ENCODE data around the gene TXNRD1. TPM values are rescaled to one million over a fixed set of nuclear protein-coding genes. Genes with fewer than 3 reads are reported as not detected.
A peak's percentile ranks its signal among the peaks of the same experiment; 100 is the strongest.
"Not testable (repeated sequence)": the region's sequence is repeated elsewhere in the genome, so short reads cannot be mapped to it uniquely, and the experiment has no call there.

Gene TXNRD1
- total and polyA plus RNA-seq, 4 donors: 97.7 to 140 (median 117) TPM

GRCh38 chr12:104207416-104208205 lies 8.0 kb upstream of the TXNRD1 start:
- WGBS, 2 donors: 92 to 93% methylated on average over 8 of the region's 8 CpGs
- Histone ChIP-seq H3K36me3 (ENCODE audit: control insufficient read depth in 1 of 2, insufficient read depth in 2 of 2, low read length in 1 of 2) (no peaks in the 10 kb centered on the region), H3K4me3 (ENCODE audit: low read length in 2 of 2) (no peak overlapping the region), H3K4me1 (ENCODE audit: control insufficient read depth in 1 of 2, insufficient read depth in 2 of 2, low read length in 2 of 2) (no peaks in the 10 kb centered on the region), H3K27ac (ENCODE audit: low read depth in 1 of 2, low read length in 2 of 2) (no peak overlapping the region), H3K9me3 (ENCODE audit: control insufficient read depth, low read length) (no peaks in the 10 kb centered on the region), H3K27me3 (ENCODE audit: control insufficient read depth in 1 of 2, insufficient read depth in 2 of 2, low read length in 1 of 2) (no peaks in the 10 kb centered on the region)
- DNase-seq (no peak), ATAC-seq (ENCODE audit: low FRiP score) (no peak)
- intact Hi-C loops (cut with DNase I): no loop called here

- DNase-seq (no peak), ATAC-seq (ENCODE audit: low FRiP score) (no peak)
- WGBS, 2 donors: 74 to 83% methylated on average over 4 of the region's 4 CpGs
- no peaks in the 10 kb centered on the region for H3K4me1 ChIP-seq (ENCODE audit: control insufficient read depth in 1 of 2, insufficient read depth in 2 of 2, low read length in 2 of 2)
- no peaks in the 10 kb centered on the region for H3K9me3 ChIP-seq (ENCODE audit: control insufficient read depth, low read length)
- no peak overlapping the region for H3K27ac ChIP-seq (ENCODE audit: low read depth in 1 of 2, low read length in 2 of 2)
- no peaks in the 10 kb centered on the region for H3K36me3 ChIP-seq (ENCODE audit: control insufficient read depth in 1 of 2, insufficient read depth in 2 of 2, low read length in 1 of 2)
- no peaks in the 10 kb centered on the region for H3K27me3 ChIP-seq (ENCODE audit: control insufficient read depth in 1 of 2, insufficient read depth in 2 of 2, low read length in 1 of 2)
- intact Hi-C loops (cut with DNase I): loop anchor here in 1 of 2 donors (10.0 kb wide), 1 partner anchor 652 kb away; no protein-coding TSS in a partner anchor
- H3K4me3 ChIP-seq (ENCODE audit: low read length in 2 of 2): no peak overlapping the region
These were observed 3.1 kb upstream of the TXNRD1 start for GRCh38 chr12:104212516-104212915.

GRCh38 chr12:104213952-104214351 lies 1.6 kb upstream of the TXNRD1 start:
- Histone ChIP-seq H3K4me3 (ENCODE audit: low read length in 2 of 2) (no peak overlapping the region), H3K27me3 (ENCODE audit: control insufficient read depth in 1 of 2, insufficient read depth in 2 of 2, low read length in 1 of 2) (no peaks in the 10 kb centered on the region), H3K36me3 (ENCODE audit: control insufficient read depth in 1 of 2, insufficient read depth in 2 of 2, low read length in 1 of 2) (no peaks in the 10 kb centered on the region), H3K27ac (ENCODE audit: low read depth in 1 of 2, low read length in 2 of 2) (no peak overlapping the region), H3K4me1 (ENCODE audit: control insufficient read depth in 1 of 2, insufficient read depth in 2 of 2, low read length in 2 of 2) (no peaks in the 10 kb centered on the region), H3K9me3 (ENCODE audit: control insufficient read depth, low read length) (no peaks in the 10 kb centered on the region)
- ATAC-seq (ENCODE audit: low FRiP score) (no peak), DNase-seq (no peak)
- intact Hi-C loops (cut with DNase I): loop anchor here in 1 of 2 donors (2.0 to 10.0 kb wide), 2 partner anchors 81 to 651 kb away; no protein-coding TSS in a partner anchor
- WGBS, 2 donors: 89 to 94% methylated on average over 2 of the region's 2 CpGs

GRCh38 chr12:104216521-104216924 lies 944 bp downstream of the TXNRD1 start:
- Histone ChIP-seq H3K36me3 (ENCODE audit: control insufficient read depth in 1 of 2, insufficient read depth in 2 of 2, low read length in 1 of 2) (no peaks in the 10 kb centered on the region), H3K27me3 (ENCODE audit: control insufficient read depth in 1 of 2, insufficient read depth in 2 of 2, low read length in 1 of 2) (no peaks in the 10 kb centered on the region), H3K4me3 (ENCODE audit: low read length in 2 of 2) (peak overlapping the region in 1 of 2 donors; percentile 65), H3K9me3 (ENCODE audit: control insufficient read depth, low read length) (no peaks in the 10 kb centered on the region), H3K4me1 (ENCODE audit: control insufficient read depth in 1 of 2, insufficient read depth in 2 of 2, low read length in 2 of 2) (peaks cover 0 to 2% of the 10 kb centered on the region in 2 donors), H3K27ac (ENCODE audit: low read depth in 1 of 2, low read length in 2 of 2) (peak overlapping the region; percentile 34 to 79)
- DNase-seq (no peak), ATAC-seq (ENCODE audit: low FRiP score) (no peak)
- WGBS, 2 donors: 97 to 100% methylated on average over 1 of the region's 1 CpG
- intact Hi-C loops (cut with DNase I): loop anchor here in 1 of 2 donors (5.0 to 10.0 kb wide), 2 partner anchors 141 to 648 kb away; no protein-coding TSS in a partner anchor

GRCh38 chr12:104218506-104218905 lies 2.9 kb downstream of the TXNRD1 start:
- H3K9me3 ChIP-seq (ENCODE audit: control insufficient read depth, low read length); DNase-seq; H3K36me3 ChIP-seq (ENCODE audit: control insufficient read depth in 1 of 2, insufficient read depth in 2 of 2, low read length in 1 of 2); H3K4me3 ChIP-seq (ENCODE audit: low read length in 2 of 2); H3K4me1 ChIP-seq (ENCODE audit: control insufficient read depth in 1 of 2, insufficient read depth in 2 of 2, low read length in 2 of 2); ATAC-seq (ENCODE audit: low FRiP score); H3K27me3 ChIP-seq (ENCODE audit: control insufficient read depth in 1 of 2, insufficient read depth in 2 of 2, low read length in 1 of 2): not testable (repeated sequence)
- peak overlapping the region; percentile 49 to 87 for H3K27ac ChIP-seq (ENCODE audit: low read depth in 1 of 2, low read length in 2 of 2)
- intact Hi-C loops (cut with DNase I): loop anchor here (2.0 to 10.0 kb wide), 3 partner anchors 68 to 646 kb away; no protein-coding TSS in a partner anchor
- 78 to 85% methylated on average over 2 of the region's 2 CpGs for WGBS, 2 donors

- H3K36me3 ChIP-seq (ENCODE audit: control insufficient read depth in 1 of 2, insufficient read depth in 2 of 2, low read length in 1 of 2): no peaks in the 10 kb centered on the region
- no peak overlapping the region for H3K4me3 ChIP-seq (ENCODE audit: low read length in 2 of 2)
- peak overlapping the region; percentile 49 to 87 for H3K27ac ChIP-seq (ENCODE audit: low read depth in 1 of 2, low read length in 2 of 2)
- peaks cover 0 to 3% of the 10 kb centered on the region in 2 donors for H3K4me1 ChIP-seq (ENCODE audit: control insufficient read depth in 1 of 2, insufficient read depth in 2 of 2, low read length in 2 of 2)
- DNase-seq (no peak), ATAC-seq (ENCODE audit: low FRiP score) (no peak)
- no peaks in the 10 kb centered on the region for H3K9me3 ChIP-seq (ENCODE audit: control insufficient read depth, low read length)
- intact Hi-C loops (cut with DNase I): loop anchor here (2.0 to 10.0 kb wide), 3 partner anchors 68 to 646 kb away; no protein-coding TSS in a partner anchor
- no peaks in the 10 kb centered on the region for H3K27me3 ChIP-seq (ENCODE audit: control insufficient read depth in 1 of 2, insufficient read depth in 2 of 2, low read length in 1 of 2)
- 87 to 88% methylated on average over 1 of the region's 1 CpG for WGBS, 2 donors
These were observed 3.4 kb downstream of the TXNRD1 start for GRCh38 chr12:104218935-104219334.

GRCh38 chr12:104219361-104219892 lies 3.8 kb downstream of the TXNRD1 start:
- Histone ChIP-seq H3K4me3 (ENCODE audit: low read length in 2 of 2) (no peak overlapping the region), H3K9me3 (ENCODE audit: control insufficient read depth, low read length) (no peaks in the 10 kb centered on the region), H3K27ac (ENCODE audit: low read depth in 1 of 2, low read length in 2 of 2) (peak overlapping the region in 1 of 2 donors; percentile 49), H3K4me1 (ENCODE audit: control insufficient read depth in 1 of 2, insufficient read depth in 2 of 2, low read length in 2 of 2) (peaks cover 0 to 3% of the 10 kb centered on the region in 2 donors), H3K36me3 (ENCODE audit: control insufficient read depth in 1 of 2, insufficient read depth in 2 of 2, low read length in 1 of 2) (no peaks in the 10 kb centered on the region), H3K27me3 (ENCODE audit: control insufficient read depth in 1 of 2, insufficient read depth in 2 of 2, low read length in 1 of 2) (no peaks in the 10 kb centered on the region)
- intact Hi-C loops (cut with DNase I): loop anchor here (2.0 to 10.0 kb wide), 3 partner anchors 67 to 645 kb away; no protein-coding TSS in a partner anchor
- no peak for DNase-seq
- 3% methylated on average over 4 of the region's 4 CpGs for WGBS, 2 donors
- peak; percentile 83 for ATAC-seq (ENCODE audit: low FRiP score)

- intact Hi-C loops (cut with DNase I): loop anchor here (2.0 to 10.0 kb wide), 3 partner anchors 67 to 645 kb away; no protein-coding TSS in a partner anchor
- Histone ChIP-seq H3K27ac (ENCODE audit: low read depth in 1 of 2, low read length in 2 of 2) (peak overlapping the region; percentile 49 to 85), H3K36me3 (ENCODE audit: control insufficient read depth in 1 of 2, insufficient read depth in 2 of 2, low read length in 1 of 2) (no peaks in the 10 kb centered on the region), H3K4me3 (ENCODE audit: low read length in 2 of 2) (no peak overlapping the region), H3K4me1 (ENCODE audit: control insufficient read depth in 1 of 2, insufficient read depth in 2 of 2, low read length in 2 of 2) (peaks cover 0 to 3% of the 10 kb centered on the region in 2 donors), H3K27me3 (ENCODE audit: control insufficient read depth in 1 of 2, insufficient read depth in 2 of 2, low read length in 1 of 2) (no peaks in the 10 kb centered on the region), H3K9me3 (ENCODE audit: control insufficient read depth, low read length) (no peaks in the 10 kb centered on the region)
- WGBS, 2 donors: 21 to 26% methylated on average over 4 of the region's 4 CpGs
- no peak for DNase-seq
- no peak for ATAC-seq (ENCODE audit: low FRiP score)
These were observed 4.4 kb downstream of the TXNRD1 start for GRCh38 chr12:104219908-104220404.

Measured in aorta (tissue), 5 donors.